Stimulated activated CD4-positive, alpha-beta T cell treated with anti-CD3 and anti-CD28 coated beads, Interleukin-12 subunit alpha, Interleukin-12 subunit beta, amount 100 ng/mL, for 4 hours (primary cell): Measurements from ENCODE around the gene COBL.
"Not testable (repeated sequence)": the region's sequence is repeated elsewhere in the genome, so short reads cannot be mapped to it uniquely, and the experiment has no call there.

Experiments used
- DNase-seq: peaks from one replicate; pipeline ENCODE4 v3.0.0-alpha.2; 2020

The COBL gene

GRCh38 chr7:51013861-51014511 is 302.6 kb downstream of the COBL start:
- DNase-seq, result no peak

GRCh38 chr7:51013218-51013786 is 303.3 kb downstream of the COBL start:
- DNase-seq, result no peak

DNA sequence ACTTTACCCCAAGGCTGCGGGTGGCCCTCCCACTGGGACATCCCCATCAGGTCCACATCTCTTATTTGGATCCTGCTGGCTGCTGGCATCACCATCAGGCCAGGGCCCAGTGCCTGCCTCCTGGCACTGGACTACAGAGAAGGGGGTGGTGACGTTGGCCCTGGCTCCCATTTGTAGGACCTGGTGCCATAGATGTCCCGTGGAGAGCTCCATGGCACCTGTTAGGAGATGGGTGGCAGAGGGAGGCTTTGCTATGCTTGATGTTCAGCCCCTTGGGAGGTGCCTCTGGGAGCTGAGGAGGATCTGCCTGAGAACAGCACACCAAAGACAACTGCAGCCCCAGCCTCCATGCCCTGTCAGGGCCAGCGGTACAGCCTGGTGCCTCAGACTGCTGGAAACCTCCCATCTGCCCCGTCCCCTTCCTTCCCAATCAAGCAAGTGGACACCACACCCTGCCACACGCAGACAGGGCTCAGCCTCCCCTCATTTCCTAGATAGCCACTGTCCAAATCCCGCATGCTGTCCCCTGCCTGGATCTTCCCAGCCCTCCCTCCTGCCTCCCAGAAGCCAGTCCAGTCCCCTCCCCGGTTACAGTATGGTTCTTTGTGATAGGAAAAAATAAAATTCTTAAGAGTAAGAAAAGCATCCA is 303.9 kb downstream of the COBL start:
- no peak for DNase-seq

DNA sequence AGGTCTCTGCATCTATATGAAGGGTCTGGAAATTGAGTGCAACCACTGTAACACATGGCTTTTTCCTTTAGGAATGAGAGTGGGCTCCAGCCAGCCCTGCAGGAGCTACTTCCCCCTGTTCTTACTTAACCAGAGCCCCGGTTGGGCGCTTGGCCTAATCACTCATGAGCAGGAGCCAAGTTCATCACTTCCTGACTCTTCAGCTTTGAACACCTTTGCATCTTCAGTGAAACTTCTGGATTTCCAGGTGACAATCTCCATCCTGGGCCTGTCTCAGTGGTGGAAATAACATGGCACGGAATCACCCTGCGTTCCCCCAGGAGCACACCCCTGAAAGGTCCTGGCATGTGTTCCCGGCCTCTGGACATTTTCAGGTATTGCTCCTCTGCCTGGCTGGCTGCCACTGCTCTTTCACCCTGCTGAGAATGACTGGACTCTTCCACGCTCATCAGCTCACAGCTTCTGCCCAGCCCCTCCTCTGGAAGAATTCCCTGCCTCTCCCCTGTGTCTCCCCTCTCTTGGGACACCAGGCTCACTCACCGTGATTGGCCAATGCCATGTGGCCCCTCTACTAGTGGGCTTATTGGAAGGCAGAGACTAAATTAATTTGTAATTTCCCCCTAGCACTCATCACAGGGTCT is 304.8 kb downstream of the COBL start:
- DNase-seq, result no peak

- DNase-seq, result no peak
Measured at GRCh38 chr7:51010534-51010933, 306.1 kb downstream of the COBL start.

- no peak for DNase-seq
Measured at GRCh38 chr7:51009716-51010496, 306.7 kb downstream of the COBL start.

- DNase-seq, result no peak
Measured at GRCh38 chr7:51007551-51008505, 308.8 kb downstream of the COBL start.

GRCh38 chr7:51006483-51007235 is 309.9 kb downstream of the COBL start:
- no peak for DNase-seq

DNA sequence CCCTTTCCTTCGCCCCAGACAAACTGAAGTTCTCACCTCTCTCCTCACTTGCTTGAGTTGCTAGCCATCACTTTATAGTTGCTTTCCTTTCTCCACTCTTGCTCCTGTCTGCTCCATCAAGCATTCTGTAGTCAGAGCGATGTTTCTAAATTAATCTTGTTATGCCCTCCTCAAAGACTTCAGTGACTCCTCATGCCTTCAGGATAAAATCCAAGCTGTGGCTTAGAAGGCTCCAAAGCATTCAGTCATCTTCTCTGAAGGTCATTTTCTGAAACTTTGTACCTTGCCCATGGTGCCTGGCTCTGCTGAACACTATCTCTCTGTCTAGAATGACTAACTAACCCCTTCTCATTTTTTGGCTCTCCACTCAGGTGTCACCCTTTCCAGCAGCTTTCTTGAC is 311.5 kb downstream of the COBL start:
- DNase-seq, result no peak

- no peak for DNase-seq
Measured at GRCh38 chr7:51000956-51001355, 315.7 kb downstream of the COBL start.

- DNase-seq, result no peak
Measured at GRCh38 chr7:50994753-50995319, 321.8 kb downstream of the COBL start.

DNA sequence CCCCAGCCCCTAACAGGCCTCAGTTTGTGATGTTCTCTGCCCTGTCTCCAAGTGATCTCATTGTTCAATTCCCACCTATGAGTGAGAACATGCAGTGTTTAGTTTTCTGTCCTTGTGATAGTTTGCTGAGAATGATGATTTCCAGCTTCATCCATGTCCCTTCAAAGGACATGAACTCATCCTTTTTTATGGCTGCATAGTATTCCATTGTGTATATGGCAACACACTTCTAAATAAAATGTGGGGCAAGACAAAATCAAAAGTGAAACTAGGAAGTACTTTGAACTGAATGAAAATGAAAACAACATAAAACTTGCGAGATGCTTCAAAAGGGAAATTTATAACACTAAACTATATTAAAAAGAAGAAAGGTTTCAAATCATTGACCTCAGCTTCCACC is 326.4 kb downstream of the COBL start:
- not testable (repeated sequence) for DNase-seq

DNA sequence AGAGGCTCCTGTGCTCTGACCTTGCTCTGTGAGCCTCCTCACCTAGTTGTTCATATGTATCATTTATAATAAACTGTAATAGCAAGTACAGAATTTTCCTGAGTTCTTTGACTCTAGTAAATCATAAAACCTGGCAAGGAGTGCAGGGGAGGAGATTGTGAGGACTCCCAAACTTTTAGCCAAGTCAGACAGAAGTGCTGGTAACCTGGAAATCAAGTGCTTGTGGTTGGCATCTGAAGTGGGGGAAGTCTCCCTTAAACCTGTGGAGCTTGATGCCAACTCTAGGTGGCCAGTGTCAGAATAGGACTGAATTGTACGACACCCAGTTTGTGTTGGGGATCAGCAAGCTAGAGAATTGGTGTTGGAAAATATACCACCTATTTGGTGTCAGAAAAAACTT is 327.6 kb downstream of the COBL start:
- DNase-seq, result no peak

DNA sequence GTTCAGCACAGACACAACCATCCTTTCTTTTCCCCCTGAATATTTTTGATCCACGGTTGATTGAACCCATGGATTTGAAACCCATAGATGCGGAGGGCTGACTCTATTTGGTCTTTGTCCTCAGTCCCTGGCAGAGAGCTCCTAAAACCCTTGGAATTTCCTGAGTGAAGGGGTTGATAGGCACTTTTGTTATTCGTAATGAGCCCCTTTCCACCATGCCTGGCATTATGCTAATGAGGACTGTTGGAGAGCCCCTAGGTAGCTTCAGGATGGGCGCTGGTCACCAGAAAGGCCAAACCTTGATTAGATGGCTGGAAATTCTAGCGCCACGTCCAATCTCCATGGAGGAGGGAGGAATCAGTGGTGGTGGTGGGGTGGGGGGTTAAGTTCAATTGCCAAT is 328.1 kb downstream of the COBL start:
- no peak for DNase-seq

DNA sequence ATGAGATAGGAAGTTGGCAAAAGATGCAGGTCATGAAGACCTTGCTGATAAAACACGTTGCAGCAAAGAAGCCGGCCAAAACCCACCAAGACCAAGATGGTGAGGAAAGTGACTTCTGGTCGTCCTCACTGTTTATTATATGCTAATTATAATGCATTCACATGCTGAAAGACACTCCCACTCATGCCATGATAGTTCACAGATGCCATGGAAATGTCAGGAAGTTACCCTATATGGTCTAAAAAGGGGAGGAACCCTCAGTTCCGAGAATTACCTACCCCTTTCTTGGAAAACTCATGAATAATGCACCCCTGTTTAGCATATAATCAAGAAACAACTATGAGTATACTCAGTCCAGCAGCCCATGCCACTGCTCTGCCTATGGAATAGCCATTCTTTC is 331.5 kb downstream of the COBL start:
- DNase-seq, result no peak

GRCh38 chr7:50983850-50984249 is 332.8 kb downstream of the COBL start:
- DNase-seq, result no peak

GRCh38 chr7:50982626-50983025 is 334.0 kb downstream of the COBL start:
- no peak for DNase-seq

GRCh38 chr7:50981743-50982142 is 334.9 kb downstream of the COBL start:
- DNase-seq, result no peak

- DNase-seq, result no peak
Measured at GRCh38 chr7:50980411-50980810, 336.2 kb downstream of the COBL start.

DNA sequence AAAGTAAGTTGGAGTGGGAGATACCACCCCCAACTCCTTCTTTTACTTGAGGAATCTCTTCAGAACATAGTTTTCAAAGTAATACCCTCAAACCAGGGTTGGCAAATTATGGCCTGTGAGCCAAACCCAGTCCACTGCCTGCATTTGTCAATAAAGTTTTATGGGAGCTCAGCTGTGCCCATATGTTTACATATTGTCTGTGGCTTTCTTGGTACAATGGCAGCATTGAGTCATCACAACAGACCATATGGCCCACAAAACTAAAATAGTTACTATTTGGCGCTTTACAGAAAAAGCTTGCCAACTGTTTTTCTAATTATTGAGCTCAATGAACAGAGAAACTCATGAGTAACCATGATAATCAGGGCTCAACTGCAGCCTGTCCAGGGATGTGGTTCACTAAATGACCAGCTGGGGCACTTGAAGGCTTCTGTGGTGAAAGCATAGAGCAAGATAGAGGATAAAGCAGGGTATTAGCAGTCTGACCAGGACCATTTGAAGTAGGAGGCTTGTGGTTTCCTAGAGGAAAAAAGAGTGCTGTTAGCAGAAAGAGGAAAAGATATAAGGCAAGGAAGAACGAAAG is 337.9 kb downstream of the COBL start:
- DNase-seq, result no peak

GRCh38 chr7:50977421-50977820 is 339.2 kb downstream of the COBL start:
- DNase-seq, result no peak
